Cardiac muscle cell (in vitro differentiated cells and primary cell): ENCODE measurements around the gene SMS. TPM values are rescaled to one million over a fixed set of nuclear protein-coding genes. Genes with fewer than 3 reads are reported as not detected.

ENCODE experiments used
- DNase-seq, 2 donors: peaks; one replicate each; pipeline versions ENCODE4 v3.0.0 to v3.0.0-alpha.2; 2010 to 2017; ENCODE audit warnings: low read depth in 1 of 2, low spot score in 1 of 2
- H3K27ac ChIP-seq: fragments of 200-600 bp; sonication (generic); 2 replicates; pipeline ENCODE4 v1.5.1; 2016
- H3K27me3 ChIP-seq: fragments of 200-600 bp; sonication (generic); 2 replicates; pipeline ENCODE4 v1.6.0; 2016; ENCODE audit warnings: control low read depth
- H3K36me3 ChIP-seq: fragments of 200-600 bp; sonication (generic); 2 replicates; pipeline ENCODE4 v1.5.1; 2016; ENCODE audit warnings: control low read depth
- H3K4me1 ChIP-seq: fragments of 200-600 bp; sonication (generic); 2 replicates; pipeline ENCODE4 v1.8.1; 2017; ENCODE audit warnings: low read depth, mild to moderate bottlenecking, mixed run types
- H3K4me3 ChIP-seq: fragments of 200-600 bp; sonication (generic); 2 replicates; pipeline ENCODE4 v1.5.1; 2016; ENCODE audit warnings: mild to moderate bottlenecking
- H3K9me3 ChIP-seq: fragments of 200-600 bp; sonication (generic); 2 replicates; pipeline ENCODE4 v1.5.1; 2017; ENCODE audit warnings: low read depth, mild to moderate bottlenecking, control low read depth
- CTCF ChIP-seq: IDR thresholded peaks from 2 replicates; pipeline ENCODE4 v1.5.1; 2012; ENCODE audit warnings: low read depth, mild to moderate bottlenecking, low read length
- polyA plus RNA-seq: library from polyadenylated mRNA; unstranded; fragments of >200 nt; fragmentation: Nextera tagmentation; extraction: Ambion mirVana; gene quantifications from 2 replicates; pipeline ENCODE4 v1.2.1, GENCODE V29; 2016
- total RNA-seq: library from RNA; depleted of rRNA; stranded (reverse); fragments of >200 nt; gene quantifications from 2 replicates; pipeline ENCODE4 v1.2.3, GENCODE V29; 2016

SMS gene
- total and polyA plus RNA-seq, 2 experiments from 2014 or later = 253 to 403 TPM

- peak; percentile 47 for TF ChIP-seq CTCF
- Histone ChIP-seq H3K4me1 (peaks cover 6% of the 10 kb centered on the region), H3K36me3 (peaks cover 54% of the 10 kb centered on the region), H3K9me3 (no peaks in the 10 kb centered on the region), H3K4me3 (no peak overlapping the region), H3K27me3 (no peaks in the 10 kb centered on the region), H3K27ac (peak overlapping the region; percentile 66)
- peak in 1 of 2 donors; percentile 71 for DNase-seq
Measured at GRCh38 chrX:21975812-21976211, 35.3 kb downstream of the SMS start.

- TF ChIP-seq CTCF = no peak
- Histone ChIP-seq H3K4me3 (no peak overlapping the region), H3K36me3 (peaks cover 51% of the 10 kb centered on the region), H3K27me3 (no peaks in the 10 kb centered on the region), H3K9me3 (no peaks in the 10 kb centered on the region), H3K27ac (no peak overlapping the region), H3K4me1 (peaks cover 6% of the 10 kb centered on the region)
- DNase-seq = no peak
Measured at GRCh38 chrX:21978346-21978745, 37.8 kb downstream of the SMS start.

- Histone ChIP-seq H3K4me3 (no peak overlapping the region), H3K9me3 (no peaks in the 10 kb centered on the region), H3K27ac (peak overlapping the region; percentile 37), H3K4me1 (no peaks in the 10 kb centered on the region), H3K27me3 (no peaks in the 10 kb centered on the region), H3K36me3 (peaks cover 50% of the 10 kb centered on the region)
- TF ChIP-seq CTCF = no peak
- DNase-seq = no peak
Measured at GRCh38 chrX:21982311-21982710, 41.8 kb downstream of the SMS start.

- H3K36me3 ChIP-seq = peaks cover 42% of the 10 kb centered on the region
- no peaks in the 10 kb centered on the region for H3K27me3 ChIP-seq
- H3K4me1 ChIP-seq = no peaks in the 10 kb centered on the region
- H3K27ac ChIP-seq = no peak overlapping the region
- H3K9me3 ChIP-seq = no peaks in the 10 kb centered on the region
- H3K4me3 ChIP-seq = no peak overlapping the region
- TF ChIP-seq CTCF = peak; percentile 79
- DNase-seq = peak; percentile 79 to 82
Measured at GRCh38 chrX:21985332-21985777, 44.8 kb downstream of the SMS start.

GRCh38 chrX:21986596-21986995, 46.1 kb downstream of the SMS start:
- no peak for TF ChIP-seq CTCF
- Histone ChIP-seq H3K4me3 (no peak overlapping the region), H3K4me1 (no peaks in the 10 kb centered on the region), H3K36me3 (peaks cover 35% of the 10 kb centered on the region), H3K9me3 (no peaks in the 10 kb centered on the region), H3K27me3 (no peaks in the 10 kb centered on the region), H3K27ac (no peak overlapping the region)
- DNase-seq = no peak

GRCh38 chrX:21989384-21989783, 48.9 kb downstream of the SMS start:
- no peak overlapping the region for H3K4me3 ChIP-seq
- no peak for TF ChIP-seq CTCF
- peaks cover 17% of the 10 kb centered on the region for H3K4me1 ChIP-seq
- DNase-seq = no peak
- H3K27me3 ChIP-seq = no peaks in the 10 kb centered on the region
- no peaks in the 10 kb centered on the region for H3K9me3 ChIP-seq
- no peak overlapping the region for H3K27ac ChIP-seq
- peaks cover 32% of the 10 kb centered on the region for H3K36me3 ChIP-seq
